HTERT RPE-1 (cell line): Measurements from ENCODE around the gene CTTN.

Source experiments
- in situ Hi-C: fragments of 300-500 bp; cut with MboI; formaldehyde crosslinking; loops from 4 replicates; pipeline ENCODE4 v1.14.3; 2020; ENCODE audit warnings: low sequenced_read_pairs

The CTTN gene

DNA sequence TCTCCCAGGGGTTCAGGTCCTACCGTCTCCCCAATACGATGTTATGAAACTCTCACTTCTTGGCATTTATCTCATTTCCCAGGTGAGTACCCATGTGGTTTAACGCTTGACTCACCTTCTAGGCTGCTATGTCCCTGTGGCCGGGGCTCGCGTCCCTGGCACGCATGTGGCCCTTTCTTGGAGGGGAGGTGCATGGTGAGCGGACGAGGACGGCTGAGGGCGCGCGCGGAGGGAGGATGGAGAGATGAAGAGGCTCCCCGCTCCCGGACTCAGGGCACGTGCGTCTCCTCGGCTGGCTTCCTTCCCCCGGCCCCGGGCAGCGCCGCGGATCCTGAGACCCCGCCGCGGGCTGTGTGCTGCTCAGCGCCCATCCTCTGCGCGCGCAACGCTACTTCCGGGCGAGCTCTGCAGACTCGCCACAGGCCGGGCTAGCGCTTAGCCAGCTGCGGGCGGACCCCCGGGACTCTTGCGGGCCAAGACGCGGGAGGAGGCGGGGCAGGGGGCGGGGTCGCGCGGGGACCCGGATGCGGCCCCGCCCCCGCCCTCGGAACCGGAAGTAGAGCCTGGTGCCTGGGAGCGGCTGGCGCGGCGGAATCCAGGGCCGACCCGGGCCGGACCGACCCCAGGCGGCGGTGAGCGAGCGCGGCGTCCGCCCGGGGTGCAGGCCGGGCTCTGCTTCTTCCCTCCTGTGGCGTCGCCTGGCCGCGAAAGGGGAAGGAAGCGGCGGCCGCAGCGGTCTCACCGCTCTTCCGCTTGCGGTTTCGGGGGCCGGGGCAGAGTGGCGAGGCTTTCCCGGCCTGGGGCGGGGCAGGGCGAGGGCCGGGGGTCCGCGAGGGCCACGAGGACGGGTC is at the start of gene CTTN:
CTTN (plus strand) TSS at position 547 of the 851 bp plus-strand sequence. CDS start 8,769 bp downstream, outside the sequence.
- in situ Hi-C loops = no loop called here

GRCh38 chr11:70348608-70349007 is 49.7 kb upstream of the CTTN start:
- in situ Hi-C loops = no loop called here

DNA sequence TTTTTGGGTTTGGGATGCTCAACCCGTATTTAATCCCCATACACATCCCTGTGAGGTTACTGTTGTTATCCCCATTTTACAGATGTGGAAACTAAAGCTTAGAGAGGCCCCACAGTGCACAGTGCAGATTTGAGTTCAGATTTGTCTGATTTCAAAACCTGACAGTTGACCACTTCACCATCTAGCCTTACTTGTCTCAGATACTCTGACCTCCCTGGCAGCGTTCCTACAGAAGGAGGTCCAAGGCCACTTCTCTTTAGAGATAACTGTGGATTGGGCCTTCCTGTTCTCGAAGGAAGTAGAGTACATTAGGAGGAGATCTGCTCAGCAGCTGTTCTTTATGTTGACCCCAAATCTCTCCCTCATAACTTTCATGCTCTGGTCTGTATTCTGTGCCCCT is 46.7 kb upstream of the CTTN start:
- in situ Hi-C loops = no loop called here

- in situ Hi-C loops = no loop called here
Measured at GRCh38 chr11:70352100-70352499, 46.2 kb upstream of the CTTN start.

GRCh38 chr11:70352601-70353000 is 45.7 kb upstream of the CTTN start:
- in situ Hi-C loops = no loop called here

DNA sequence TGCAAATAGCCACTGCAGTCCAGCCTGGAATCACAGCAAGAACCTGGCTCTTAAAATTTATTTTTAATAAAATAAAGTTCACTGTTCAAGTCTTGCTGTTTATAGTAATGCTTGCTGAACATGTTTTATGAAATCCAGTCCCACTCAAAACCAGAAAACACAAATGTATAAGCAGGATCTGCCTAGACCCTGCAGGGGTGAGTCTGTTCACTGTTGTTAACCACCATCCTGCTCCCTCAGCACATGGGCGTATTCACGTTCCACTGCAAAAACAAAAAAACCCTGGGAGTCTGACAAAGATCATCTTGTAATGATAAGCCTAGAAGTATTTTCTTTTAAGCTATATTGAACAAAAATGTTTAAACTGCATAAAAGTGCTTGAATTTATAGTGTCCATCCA is 45.0 kb upstream of the CTTN start:
- in situ Hi-C loops = no loop called here

- in situ Hi-C loops = no loop called here
Measured at GRCh38 chr11:70353900-70354568, 44.3 kb upstream of the CTTN start.

- in situ Hi-C loops = no loop called here
Measured at GRCh38 chr11:70354629-70355028, 43.7 kb upstream of the CTTN start.

GRCh38 chr11:70358753-70359152 is 39.6 kb upstream of the CTTN start:
- in situ Hi-C loops = no loop called here

GRCh38 chr11:70359451-70360205 is 38.7 kb upstream of the CTTN start:
- in situ Hi-C loops = no loop called here

DNA sequence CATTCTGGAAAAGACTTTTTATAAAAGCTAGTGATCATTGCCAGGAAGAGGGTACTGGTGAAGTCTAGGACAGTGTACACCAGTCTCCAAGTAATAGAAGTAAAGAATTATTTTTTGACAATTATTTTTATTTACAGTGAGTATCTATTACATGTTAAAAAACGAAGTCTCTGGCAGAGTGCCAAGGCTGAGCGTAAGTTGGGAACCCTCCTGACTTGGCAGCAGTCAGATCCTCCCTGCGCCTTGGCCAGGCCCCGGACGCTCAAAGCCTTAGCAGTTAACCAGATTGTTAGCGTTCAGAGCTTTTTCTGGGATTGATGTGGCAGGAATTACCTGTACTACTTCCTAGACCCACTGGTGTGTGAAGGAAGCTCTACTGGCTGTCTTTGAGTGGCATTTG is 38.1 kb upstream of the CTTN start:
- in situ Hi-C loops = no loop called here

DNA sequence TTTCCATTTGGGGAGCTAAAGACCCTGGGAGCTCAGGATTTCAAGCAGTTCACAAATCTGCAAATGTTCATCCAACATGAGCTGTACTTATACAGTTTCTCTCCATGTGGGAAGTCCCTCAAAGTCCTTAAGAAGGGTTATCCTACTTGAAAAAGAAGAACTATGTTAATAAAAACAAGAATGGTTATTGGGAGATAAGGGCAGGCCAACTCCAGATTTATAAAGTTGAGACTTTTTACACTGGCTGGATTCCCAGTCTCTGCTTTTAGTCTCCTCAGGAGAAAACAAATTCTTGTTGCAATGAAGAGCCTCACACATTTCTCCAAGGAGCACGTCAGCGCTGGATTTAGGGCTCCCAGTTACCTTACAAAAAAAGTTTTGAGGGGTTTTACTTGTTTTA is 34.2 kb upstream of the CTTN start:
- in situ Hi-C loops = no loop called here

- in situ Hi-C loops = no loop called here
Measured at GRCh38 chr11:70364745-70365543, 33.4 kb upstream of the CTTN start.

DNA sequence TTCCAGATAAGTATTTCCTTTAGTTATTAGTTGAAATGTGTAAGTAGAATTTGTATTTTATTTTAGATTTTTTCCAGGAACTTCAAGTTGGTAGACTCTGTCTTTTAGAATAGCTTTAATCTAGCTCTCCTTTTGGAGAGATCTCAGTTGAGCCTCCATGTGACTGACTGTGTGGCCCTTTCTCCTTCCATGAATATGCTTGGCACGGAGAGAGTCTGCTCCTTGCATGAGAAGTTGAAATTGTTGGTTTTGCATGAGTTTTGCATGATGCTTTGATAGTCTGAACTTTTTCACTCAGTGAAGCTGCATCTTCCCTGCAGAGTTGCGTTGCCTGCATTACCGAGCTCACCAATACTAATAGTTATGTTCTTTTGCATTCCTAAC is 32.8 kb upstream of the CTTN start:
- in situ Hi-C loops = no loop called here

DNA sequence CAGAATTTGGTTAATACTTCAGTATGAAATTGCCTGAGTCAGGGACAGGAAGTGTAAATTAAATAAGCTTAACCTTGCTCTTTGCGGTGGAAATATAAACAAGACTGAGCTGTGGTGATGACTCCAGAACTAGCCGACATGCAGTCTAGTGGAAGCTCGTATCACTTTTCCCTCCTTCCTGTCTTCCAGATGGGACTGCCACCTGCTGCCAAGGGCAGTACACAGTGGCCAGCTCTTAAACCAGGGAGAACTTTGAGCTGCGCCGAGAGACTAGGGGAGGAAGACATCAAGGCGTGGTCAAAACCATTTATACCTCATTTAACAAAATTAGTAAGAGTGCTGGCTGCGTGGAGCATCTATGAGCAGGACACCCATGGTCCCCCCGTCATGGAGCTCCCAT is 31.3 kb upstream of the CTTN start:
- in situ Hi-C loops = no loop called here

GRCh38 chr11:70368961-70369360 is 29.4 kb upstream of the CTTN start:
- in situ Hi-C loops = no loop called here

DNA sequence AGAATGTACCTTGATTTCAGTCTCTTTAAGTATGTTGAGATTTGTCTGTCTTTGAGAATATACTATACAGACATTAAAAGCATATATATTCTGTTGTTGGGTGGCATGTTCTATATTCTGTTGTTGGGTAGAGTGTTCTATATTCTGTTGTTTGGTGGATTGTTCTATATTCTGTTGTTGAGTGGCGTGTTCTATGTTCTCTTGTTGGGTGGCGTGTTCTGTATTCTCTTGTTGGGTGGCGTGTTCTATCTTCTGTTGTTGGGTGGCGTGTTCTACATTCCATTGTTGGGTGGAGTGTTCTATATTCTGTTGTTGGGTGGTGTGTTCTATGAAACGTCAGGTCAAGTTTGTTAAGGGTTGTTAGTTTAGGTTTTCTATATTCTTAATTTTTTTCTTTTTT is 27.1 kb upstream of the CTTN start:
- in situ Hi-C loops = no loop called here

- in situ Hi-C loops = no loop called here
Measured at GRCh38 chr11:70372076-70372475, 26.3 kb upstream of the CTTN start.

DNA sequence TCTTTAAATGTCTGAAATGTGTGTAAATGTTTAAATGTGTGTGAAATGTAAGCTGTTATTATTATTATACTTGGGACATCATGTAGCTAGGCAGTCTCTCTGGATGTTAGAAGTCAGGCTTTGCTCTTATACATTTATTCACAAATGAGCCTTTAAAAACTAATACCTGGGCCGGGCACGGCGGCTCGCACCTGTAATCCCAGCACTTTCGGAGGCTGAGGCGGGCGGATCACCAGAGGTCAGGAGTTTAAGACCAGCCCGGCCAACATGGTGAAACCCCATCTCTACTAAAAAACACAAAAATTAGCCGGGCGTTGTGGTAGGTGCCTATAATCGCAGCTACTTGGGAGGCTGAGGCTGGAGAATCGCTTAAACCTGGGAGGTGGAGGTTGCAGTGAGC is 21.7 kb upstream of the CTTN start:
- in situ Hi-C loops = no loop called here

GRCh38 chr11:70377645-70378044 is 20.7 kb upstream of the CTTN start:
- in situ Hi-C loops = no loop called here
